Measurements from ENCODE around the gene PDE1A. TPM values are rescaled to one million over a fixed set of nuclear protein-coding genes. Genes with fewer than 3 reads are reported as not detected.

PDE1A gene
- total and polyA plus RNA-seq, 5 experiments from 2014 or later, result not detected

- no peak overlapping the region for H3K27ac Mint-ChIP-seq
- H3K4me1 Mint-ChIP-seq, result no peaks in the 10 kb centered on the region
- peaks cover 0 to 6% (median 0%) of the 10 kb centered on the region in 9 donors for H3K9me3 Mint-ChIP-seq
Observed at GRCh38 chr2:182321096-182321495, 105.7 kb downstream of the PDE1A start.

GRCh38 chr2:182319556-182320505, 107.0 kb downstream of the PDE1A start:
- Mint-ChIP-seq H3K36me3 (no peaks in the 10 kb centered on the region), H3K4me3 (no peak overlapping the region), H3K4me1 (no peaks in the 10 kb centered on the region), H3K27me3 (no peaks in the 10 kb centered on the region), H3K9me3 (peaks cover 0 to 6% (median 0%) of the 10 kb centered on the region in 9 donors), H3K27ac (no peak overlapping the region)
- ATAC-seq (no peak), DNase-seq (no peak)
- POLR2A ChIA-PET, result no interaction called here

More at GRCh38 chr2:182321096-182321495, 105.7 kb downstream of the PDE1A start:
- Mint-ChIP-seq H3K36me3 (no peaks in the 10 kb centered on the region), H3K4me3 (no peak overlapping the region), H3K27me3 (no peaks in the 10 kb centered on the region)
- ATAC-seq, result no peak
- POLR2A ChIA-PET, result no interaction called here
- DNase-seq, result no peak

GRCh38 chr2:182318466-182319220, 108.2 kb downstream of the PDE1A start:
- DNase-seq, result no peak
- Mint-ChIP-seq H3K27ac (no peak overlapping the region), H3K36me3 (no peaks in the 10 kb centered on the region), H3K27me3 (no peaks in the 10 kb centered on the region), H3K4me1 (no peaks in the 10 kb centered on the region), H3K4me3 (no peak overlapping the region), H3K9me3 (peaks cover 0 to 8% (median 0%) of the 10 kb centered on the region in 9 donors)
- no peak for ATAC-seq
- POLR2A ChIA-PET, result no interaction called here

- Mint-ChIP-seq H3K36me3 (no peaks in the 10 kb centered on the region), H3K4me1 (no peaks in the 10 kb centered on the region), H3K4me3 (no peak overlapping the region), H3K9me3 (peaks cover 0 to 8% (median 0%) of the 10 kb centered on the region in 9 donors), H3K27ac (no peak overlapping the region), H3K27me3 (no peaks in the 10 kb centered on the region)
- POLR2A ChIA-PET, result no interaction called here
- DNase-seq, result no peak
- ATAC-seq, result no peak
Observed at GRCh38 chr2:182316950-182317349, 109.9 kb downstream of the PDE1A start.

GRCh38 chr2:182302972-182303371, 123.9 kb downstream of the PDE1A start:
- H3K36me3 Mint-ChIP-seq, result no peaks in the 10 kb centered on the region
- no peak for ATAC-seq
- H3K9me3 Mint-ChIP-seq, result peaks cover 0 to 10% (median 0%) of the 10 kb centered on the region in 9 donors
- POLR2A ChIA-PET, result no interaction called here
- peaks cover 0 to 8% (median 0%) of the 10 kb centered on the region in 5 donors for H3K27me3 Mint-ChIP-seq
- no peak overlapping the region for H3K4me3 Mint-ChIP-seq
- H3K4me1 Mint-ChIP-seq, result no peaks in the 10 kb centered on the region
- H3K27ac Mint-ChIP-seq, result no peak overlapping the region
- no peak for DNase-seq

GRCh38 chr2:182302174-182302573, 124.7 kb downstream of the PDE1A start:
- Mint-ChIP-seq H3K4me3 (no peak overlapping the region), H3K4me1 (no peaks in the 10 kb centered on the region), H3K9me3 (peaks cover 0 to 9% (median 0%) of the 10 kb centered on the region in 9 donors), H3K27me3 (peaks cover 0 to 8% (median 0%) of the 10 kb centered on the region in 5 donors), H3K27ac (no peak overlapping the region), H3K36me3 (no peaks in the 10 kb centered on the region)
- no peak for ATAC-seq
- no peak for DNase-seq
- POLR2A ChIA-PET, result no interaction called here

- DNase-seq (no peak), ATAC-seq (no peak)
- Mint-ChIP-seq H3K36me3 (no peaks in the 10 kb centered on the region), H3K4me1 (no peaks in the 10 kb centered on the region), H3K27ac (no peak overlapping the region), H3K4me3 (no peak overlapping the region), H3K27me3 (peaks cover 0 to 3% (median 0%) of the 10 kb centered on the region in 5 donors), H3K9me3 (peaks cover 0 to 7% (median 0%) of the 10 kb centered on the region in 9 donors)
- POLR2A ChIA-PET, result no interaction called here
Observed at GRCh38 chr2:182301093-182301492, 125.7 kb downstream of the PDE1A start.

- Mint-ChIP-seq H3K4me1 (no peaks in the 10 kb centered on the region), H3K4me3 (no peak overlapping the region), H3K36me3 (no peaks in the 10 kb centered on the region), H3K9me3 (peaks cover 0 to 7% (median 0%) of the 10 kb centered on the region in 9 donors), H3K27me3 (peaks cover 0 to 3% (median 0%) of the 10 kb centered on the region in 5 donors), H3K27ac (no peak overlapping the region)
- DNase-seq, result no peak
- POLR2A ChIA-PET, result no interaction called here
- no peak for ATAC-seq
Observed at GRCh38 chr2:182300608-182301007, 126.2 kb downstream of the PDE1A start.

GRCh38 chr2:182299632-182300031, 127.2 kb downstream of the PDE1A start:
- H3K4me1 Mint-ChIP-seq, result no peaks in the 10 kb centered on the region
- H3K36me3 Mint-ChIP-seq, result peaks cover 0 to 1% (median 0%) of the 10 kb centered on the region in 3 donors
- DNase-seq (no peak), ATAC-seq (no peak)
- H3K4me3 Mint-ChIP-seq, result no peak overlapping the region
- peaks cover 0 to 3% (median 0%) of the 10 kb centered on the region in 5 donors for H3K27me3 Mint-ChIP-seq
- H3K27ac Mint-ChIP-seq, result no peak overlapping the region
- H3K9me3 Mint-ChIP-seq, result peaks cover 0 to 8% (median 0%) of the 10 kb centered on the region in 9 donors
- POLR2A ChIA-PET, result no interaction called here

GRCh38 chr2:182298456-182298855, 128.4 kb downstream of the PDE1A start:
- POLR2A ChIA-PET, result no interaction called here
- Mint-ChIP-seq H3K27ac (no peak overlapping the region), H3K4me1 (no peaks in the 10 kb centered on the region), H3K27me3 (peaks cover 0 to 4% (median 0%) of the 10 kb centered on the region in 5 donors), H3K36me3 (peaks cover 0 to 4% (median 0%) of the 10 kb centered on the region in 3 donors), H3K9me3 (peaks cover 0 to 9% (median 0%) of the 10 kb centered on the region in 9 donors), H3K4me3 (no peak overlapping the region)
- DNase-seq (no peak), ATAC-seq (no peak)

GRCh38 chr2:182291296-182291695, 135.5 kb downstream of the PDE1A start:
- POLR2A ChIA-PET, result no interaction called here
- H3K27me3 Mint-ChIP-seq, result peaks cover 0 to 3% (median 0%) of the 10 kb centered on the region in 5 donors
- no peaks in the 10 kb centered on the region for H3K4me1 Mint-ChIP-seq
- no peak for DNase-seq
- H3K9me3 Mint-ChIP-seq, result peaks cover 0 to 6% (median 0%) of the 10 kb centered on the region in 9 donors
- no peak for ATAC-seq
- no peak overlapping the region for H3K4me3 Mint-ChIP-seq
- peaks cover 0 to 4% (median 0%) of the 10 kb centered on the region in 3 donors for H3K36me3 Mint-ChIP-seq
- H3K27ac Mint-ChIP-seq, result no peak overlapping the region

- no peak overlapping the region for H3K4me3 Mint-ChIP-seq
- H3K27ac Mint-ChIP-seq, result no peak overlapping the region
- H3K27me3 Mint-ChIP-seq, result peaks cover 0 to 4% (median 0%) of the 10 kb centered on the region in 5 donors
- no peaks in the 10 kb centered on the region for H3K4me1 Mint-ChIP-seq
- DNase-seq (no peak), ATAC-seq (no peak)
- H3K36me3 Mint-ChIP-seq, result no peaks in the 10 kb centered on the region
- POLR2A ChIA-PET, result no interaction called here
- peaks cover 0 to 14% (median 0%) of the 10 kb centered on the region in 9 donors for H3K9me3 Mint-ChIP-seq
Observed at GRCh38 chr2:182283512-182283911, 143.3 kb downstream of the PDE1A start.

- Mint-ChIP-seq H3K36me3 (peaks cover 0 to 10% (median 0%) of the 10 kb centered on the region in 3 donors), H3K4me1 (no peaks in the 10 kb centered on the region), H3K9me3 (peaks cover 7 to 23% (median 13%) of the 10 kb centered on the region in 9 donors), H3K27me3 (peaks cover 0 to 4% (median 0%) of the 10 kb centered on the region in 5 donors), H3K27ac (no peak overlapping the region), H3K4me3 (no peak overlapping the region)
- ATAC-seq (no peak), DNase-seq (no peak)
- POLR2A ChIA-PET, result no interaction called here
Observed at GRCh38 chr2:182281276-182281675, 145.6 kb downstream of the PDE1A start.
